ENCODE data around the gene FPR2.
"Not testable (repeated sequence)": the region's sequence is repeated elsewhere in the genome, so short reads cannot be mapped to it uniquely, and the experiment has no call there.

The FPR2 gene

DNA sequence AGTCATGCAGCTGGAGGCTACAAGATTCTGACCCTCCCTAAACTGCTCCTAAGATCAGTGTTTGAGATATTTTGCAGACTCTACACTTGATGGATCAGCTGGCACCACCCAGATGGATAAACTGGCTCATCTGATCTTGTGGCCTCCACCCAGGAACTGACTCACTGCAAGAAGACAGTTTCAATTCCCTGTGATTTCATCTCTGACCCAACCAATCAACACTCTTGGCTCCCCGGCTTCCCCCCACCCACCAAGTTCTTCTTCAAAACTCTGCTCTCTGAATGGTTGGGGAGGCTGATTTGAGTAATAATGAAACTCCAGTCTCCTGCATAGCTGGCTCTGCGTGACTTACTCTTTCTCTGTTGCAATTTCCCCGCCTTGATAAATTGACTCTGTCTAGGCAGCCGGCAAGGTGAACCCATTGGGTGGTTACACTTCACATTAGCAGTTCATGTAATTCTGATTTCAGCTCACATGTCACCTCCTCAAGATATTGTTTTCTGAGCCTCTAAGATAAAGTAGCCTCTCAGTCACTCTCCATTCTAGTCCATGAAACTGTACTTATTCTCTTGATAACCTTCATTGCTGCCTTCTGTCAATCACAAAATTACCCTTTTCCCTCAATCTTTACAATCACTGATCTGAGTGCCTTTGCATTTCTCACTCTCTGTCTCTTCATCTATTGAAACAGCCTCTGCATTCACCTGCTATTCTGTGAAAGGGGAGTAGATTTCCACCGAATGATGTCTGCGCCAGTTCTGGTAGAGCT lies 24.1 kb downstream of the FPR2 start:
- no peak for DNase-seq

DNA sequence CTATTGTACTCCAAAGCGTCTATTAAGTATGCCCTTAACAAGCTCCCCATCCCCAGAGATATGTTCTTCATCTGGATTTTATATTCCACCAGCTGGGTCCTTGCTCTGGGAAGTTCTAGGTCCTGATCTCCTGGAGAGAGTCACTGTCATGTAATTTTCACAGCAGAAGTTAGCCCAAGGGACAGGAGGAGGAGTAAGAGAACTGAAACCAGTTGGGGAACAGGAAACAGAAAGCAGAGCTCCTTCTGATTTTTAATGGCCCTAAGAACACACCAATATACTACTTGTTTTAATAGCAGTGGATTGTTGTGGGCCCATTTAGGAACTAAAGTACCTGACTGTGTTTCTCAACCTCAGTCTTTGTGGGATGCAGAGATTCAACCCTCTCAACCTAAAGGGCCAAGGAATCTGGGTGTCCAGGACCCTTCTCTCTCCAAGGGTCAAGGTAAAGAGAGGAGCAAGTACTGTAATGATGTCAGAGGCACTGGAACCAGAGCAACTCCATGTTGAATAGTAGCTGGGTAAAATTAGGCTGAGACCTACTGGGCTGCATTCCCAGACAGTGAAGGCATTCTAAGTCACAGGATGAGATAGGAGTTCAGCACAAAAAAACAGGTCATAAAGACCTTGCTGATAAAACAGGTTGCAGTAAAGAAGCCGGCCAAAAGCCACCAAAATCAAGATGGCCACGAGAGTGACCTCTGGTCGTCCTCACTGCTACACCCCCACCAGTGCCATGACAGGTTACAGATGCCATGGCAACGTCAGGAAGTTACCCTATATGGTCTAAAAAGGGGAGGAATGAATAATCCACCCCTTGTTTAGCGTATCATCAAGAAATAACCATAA lies 25.9 kb downstream of the FPR2 start:
- no peak for DNase-seq

- no peak for DNase-seq
Observed at GRCh38 chr19:51788029-51788428, 27.0 kb downstream of the FPR2 start.

DNA sequence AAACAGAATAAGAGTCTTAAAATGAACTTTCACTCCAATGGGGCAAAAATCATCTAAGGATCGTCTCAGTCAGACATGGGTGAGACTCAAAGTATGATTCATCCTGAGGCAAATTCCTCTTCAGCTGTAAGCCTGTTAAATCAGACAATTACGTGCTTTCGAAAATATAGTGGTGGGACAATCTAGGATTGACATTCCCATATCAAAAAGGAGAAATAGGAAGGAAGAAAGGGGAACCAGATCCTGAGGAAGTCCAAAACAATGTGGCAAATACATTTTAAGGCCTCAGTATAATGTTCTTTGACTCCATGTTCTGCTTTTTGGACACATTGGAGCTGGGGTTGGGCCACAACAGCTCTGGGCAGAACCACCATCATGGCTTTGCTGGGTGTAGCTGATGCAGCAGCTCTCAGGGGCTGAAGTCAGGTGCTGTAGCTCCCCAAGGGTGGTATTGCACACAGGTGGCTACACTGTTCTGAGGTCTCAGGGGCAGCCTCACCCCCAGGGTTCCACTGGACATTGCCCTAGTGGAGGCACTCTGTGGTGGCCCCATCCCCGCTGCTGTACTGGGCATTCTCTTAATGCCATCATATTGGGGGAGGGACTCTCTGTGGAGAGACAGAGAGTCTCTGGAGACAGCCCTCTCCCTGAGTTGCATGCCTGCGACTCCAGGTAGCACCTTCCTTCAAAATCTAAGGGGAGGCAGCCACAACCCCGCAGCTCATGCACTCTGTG lies 28.2 kb downstream of the FPR2 start:
- DNase-seq: no peak

DNA sequence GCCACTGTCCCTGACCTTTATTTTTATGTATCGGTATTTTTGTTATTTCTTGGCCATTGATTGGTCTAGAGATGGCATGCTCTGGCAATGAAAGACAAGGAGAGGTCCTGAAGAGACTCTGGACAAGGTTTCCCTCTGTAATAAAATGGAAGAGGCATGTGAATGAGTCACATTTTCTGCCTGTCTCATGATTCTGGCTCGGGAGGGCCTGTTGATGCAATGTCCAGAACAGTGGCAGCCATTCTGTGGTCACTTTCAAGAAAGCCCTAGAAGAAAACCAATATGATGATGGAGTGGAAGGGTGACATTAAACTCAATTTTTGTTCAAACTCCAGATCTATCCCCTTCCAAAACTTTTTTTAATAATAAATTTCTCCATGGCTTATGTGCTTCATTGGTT lies 32.0 kb downstream of the FPR2 start:
- DNase-seq: no peak

GRCh38 chr19:51793994-51794393 lies 33.0 kb downstream of the FPR2 start:
- no peak for DNase-seq

DNA sequence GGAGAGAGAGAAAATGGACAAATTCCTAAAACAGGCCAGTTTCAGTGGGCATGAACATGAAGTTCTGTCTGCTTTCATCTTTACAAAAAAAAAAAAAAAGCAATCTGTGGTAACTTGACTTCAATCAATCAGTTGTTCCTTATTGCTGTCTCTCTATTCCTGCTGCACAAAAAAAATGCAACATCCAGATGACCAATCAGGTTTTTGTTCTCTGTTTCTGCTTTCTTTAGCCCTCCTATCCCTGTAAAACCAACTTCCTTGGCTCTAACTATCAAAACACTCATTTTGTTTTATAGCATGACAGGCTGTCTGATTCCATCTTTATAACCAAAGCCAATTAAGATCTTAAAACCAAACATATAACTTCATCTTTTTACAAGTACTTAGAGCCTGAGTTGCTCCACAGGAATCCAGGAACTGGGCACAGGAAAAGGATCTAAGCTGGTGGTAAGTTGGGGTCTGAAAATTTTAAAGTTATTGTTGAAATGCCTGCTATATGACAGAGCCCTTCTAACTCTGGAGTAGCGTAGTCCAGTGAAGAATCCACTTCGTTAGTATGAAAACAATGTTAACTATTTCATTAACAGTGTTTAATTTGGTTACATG lies 34.0 kb downstream of the FPR2 start, which contains the start of gene FPR3:
Gene FPR3 (plus strand): TSS at position 273 of the 606 bp plus-strand sequence. CDS start 28,592 bp downstream, outside the sequence.
- DNase-seq: no peak

GRCh38 chr19:51796195-51796679 lies 35.3 kb downstream of the FPR2 start:
- DNase-seq: no peak

DNA sequence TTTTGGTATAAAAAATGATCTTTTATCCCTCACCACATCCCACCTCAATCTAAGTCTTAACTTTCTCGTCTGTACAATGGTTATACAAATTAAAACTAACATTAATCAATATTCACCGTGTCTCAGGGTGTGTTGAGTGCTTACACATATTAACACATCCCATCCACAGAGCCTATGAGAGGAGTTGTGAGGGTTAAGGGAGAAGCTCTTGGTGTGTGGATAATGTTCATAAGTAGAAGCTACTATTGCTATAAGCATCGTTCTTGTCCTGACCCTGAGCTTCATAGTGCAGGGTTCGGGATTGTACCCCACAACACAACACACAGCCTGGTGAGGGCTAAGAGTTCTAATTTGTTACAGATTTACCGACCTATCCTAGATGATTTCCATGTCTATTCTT lies 36.5 kb downstream of the FPR2 start:
- no peak for DNase-seq

- DNase-seq: no peak
Observed at GRCh38 chr19:51798062-51798461, 37.1 kb downstream of the FPR2 start.

- no peak for DNase-seq
Observed at GRCh38 chr19:51799034-51799773, 38.2 kb downstream of the FPR2 start.

- DNase-seq: no peak
Observed at GRCh38 chr19:51799774-51800472, 38.9 kb downstream of the FPR2 start.

DNA sequence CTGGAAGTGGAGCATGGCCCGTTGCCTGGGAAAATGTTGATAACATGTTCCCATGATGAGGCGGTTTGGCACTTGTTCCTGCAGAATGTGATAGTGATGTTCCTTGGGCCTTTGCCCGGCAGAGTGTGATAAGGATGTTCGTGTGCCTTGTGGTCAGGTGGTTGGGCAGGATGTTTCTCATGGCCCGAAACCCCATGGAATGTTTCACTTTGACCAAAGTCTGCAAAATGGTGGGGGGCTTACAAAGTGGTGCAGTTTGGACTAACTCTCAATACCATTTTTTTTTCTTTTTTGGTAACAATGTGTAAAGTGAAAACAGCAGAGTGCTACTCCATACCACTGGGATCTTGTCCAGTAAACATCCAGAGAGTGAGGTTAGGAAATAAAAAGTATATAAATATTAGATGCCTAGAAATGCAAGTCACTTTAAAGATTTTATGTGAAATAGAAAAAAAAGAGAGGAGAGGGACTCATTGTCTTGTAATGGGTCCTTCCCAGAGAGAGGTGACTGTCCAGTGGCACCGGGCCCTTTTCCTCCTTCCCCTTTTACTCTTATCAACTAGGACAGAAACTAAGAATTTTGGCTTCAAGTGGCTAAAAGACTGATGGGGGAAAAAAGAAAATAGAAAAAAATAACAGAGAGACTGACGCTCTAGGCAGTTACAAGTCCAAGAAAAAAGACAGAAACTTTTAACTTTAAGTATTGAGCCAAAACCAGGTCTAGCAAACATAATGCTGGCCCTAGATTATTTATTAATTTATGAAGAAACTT lies 39.7 kb downstream of the FPR2 start:
- DNase-seq: no peak

GRCh38 chr19:51802775-51803174 lies 41.8 kb downstream of the FPR2 start:
- DNase-seq: no peak

GRCh38 chr19:51803519-51803918 lies 42.5 kb downstream of the FPR2 start:
- DNase-seq: no peak

- no peak for DNase-seq
Observed at GRCh38 chr19:51803967-51804366, 43.0 kb downstream of the FPR2 start.

GRCh38 chr19:51804789-51805188 lies 43.8 kb downstream of the FPR2 start:
- not testable (repeated sequence) for DNase-seq

GRCh38 chr19:51805396-51805795 lies 44.4 kb downstream of the FPR2 start:
- not testable (repeated sequence) for DNase-seq

- not testable (repeated sequence) for DNase-seq
Observed at GRCh38 chr19:51806571-51806970, 45.6 kb downstream of the FPR2 start.

GRCh38 chr19:51807111-51807701 lies 46.2 kb downstream of the FPR2 start:
- DNase-seq: no peak

Data from T-helper 9 cell (primary cell).